Measurements from ENCODE around the gene TCN1. TPM values are rescaled to one million over a fixed set of nuclear protein-coding genes. Genes with fewer than 3 reads are reported as not detected.
"Not testable (repeated sequence)": the region's sequence is repeated elsewhere in the genome, so short reads cannot be mapped to it uniquely, and the experiment has no call there.

Gene TCN1
- total RNA-seq = not detected in 2 replicates

- no peak for DNase-seq
- H3K36me3 Mint-ChIP-seq (ENCODE audit: low read depth) = no peaks in the 10 kb centered on the region
- intact Hi-C loops (cut with micrococcal nuclease) = no loop called here
- H3K9me3 Mint-ChIP-seq = peaks cover 8% of the 10 kb centered on the region
- H3K4me1 Mint-ChIP-seq = no peaks in the 10 kb centered on the region
- H3K27me3 Mint-ChIP-seq = peaks cover 9% of the 10 kb centered on the region
- H3K4me3 Mint-ChIP-seq = no peak within 1 kb of the TSS
- no peak within 1 kb of the TSS for H3K27ac Mint-ChIP-seq
These were observed at the start of gene TCN1 for GRCh38 chr11:59866397-59866796. TCN1 (minus strand) TSS chr11:59866487; CDS start chr11:59866470, 17 bp downstream.

GRCh38 chr11:59903569-59903968, 37.3 kb upstream of the TCN1 start:
- H3K36me3 Mint-ChIP-seq (ENCODE audit: low read depth); H3K9me3 Mint-ChIP-seq; H3K4me1 Mint-ChIP-seq; intact Hi-C loops (cut with micrococcal nuclease); H3K4me3 Mint-ChIP-seq; DNase-seq; H3K27ac Mint-ChIP-seq; H3K27me3 Mint-ChIP-seq: not testable (repeated sequence)

GRCh38 chr11:59901306-59901705, 35.0 kb upstream of the TCN1 start:
- no peak for DNase-seq
- H3K9me3 Mint-ChIP-seq = no peaks in the 10 kb centered on the region
- H3K4me3 Mint-ChIP-seq = no peak overlapping the region
- no peaks in the 10 kb centered on the region for H3K4me1 Mint-ChIP-seq
- intact Hi-C loops (cut with micrococcal nuclease) = no loop called here
- no peaks in the 10 kb centered on the region for H3K36me3 Mint-ChIP-seq (ENCODE audit: low read depth)
- H3K27me3 Mint-ChIP-seq = no peaks in the 10 kb centered on the region
- H3K27ac Mint-ChIP-seq = no peak overlapping the region

GRCh38 chr11:59900366-59901126, 34.3 kb upstream of the TCN1 start:
- Mint-ChIP-seq H3K36me3 (ENCODE audit: low read depth) (no peaks in the 10 kb centered on the region), H3K4me1 (no peaks in the 10 kb centered on the region), H3K27me3 (no peaks in the 10 kb centered on the region), H3K27ac (no peak overlapping the region), H3K4me3 (no peak overlapping the region), H3K9me3 (no peaks in the 10 kb centered on the region)
- intact Hi-C loops (cut with micrococcal nuclease) = no loop called here
- no peak for DNase-seq

- Mint-ChIP-seq H3K36me3 (ENCODE audit: low read depth) (no peaks in the 10 kb centered on the region), H3K4me1 (no peaks in the 10 kb centered on the region), H3K9me3 (no peaks in the 10 kb centered on the region), H3K4me3 (no peak overlapping the region), H3K27ac (no peak overlapping the region), H3K27me3 (no peaks in the 10 kb centered on the region)
- intact Hi-C loops (cut with micrococcal nuclease) = no loop called here
- no peak for DNase-seq
These were observed 33.2 kb upstream of the TCN1 start for GRCh38 chr11:59899532-59899931.

GRCh38 chr11:59898650-59899049, 32.4 kb upstream of the TCN1 start:
- DNase-seq = no peak
- Mint-ChIP-seq H3K27me3 (no peaks in the 10 kb centered on the region), H3K9me3 (no peaks in the 10 kb centered on the region), H3K4me1 (no peaks in the 10 kb centered on the region), H3K27ac (no peak overlapping the region), H3K4me3 (no peak overlapping the region), H3K36me3 (ENCODE audit: low read depth) (no peaks in the 10 kb centered on the region)
- intact Hi-C loops (cut with micrococcal nuclease) = no loop called here

GRCh38 chr11:59898046-59898445, 31.8 kb upstream of the TCN1 start:
- H3K36me3 Mint-ChIP-seq (ENCODE audit: low read depth) = no peaks in the 10 kb centered on the region
- H3K4me3 Mint-ChIP-seq = no peak overlapping the region
- DNase-seq = no peak
- intact Hi-C loops (cut with micrococcal nuclease) = no loop called here
- H3K27me3 Mint-ChIP-seq = peaks cover 2% of the 10 kb centered on the region
- no peaks in the 10 kb centered on the region for H3K4me1 Mint-ChIP-seq
- H3K9me3 Mint-ChIP-seq = no peaks in the 10 kb centered on the region
- H3K27ac Mint-ChIP-seq = no peak overlapping the region

- no peaks in the 10 kb centered on the region for H3K36me3 Mint-ChIP-seq (ENCODE audit: low read depth)
- H3K4me3 Mint-ChIP-seq = no peak overlapping the region
- no peaks in the 10 kb centered on the region for H3K4me1 Mint-ChIP-seq
- peaks cover 2% of the 10 kb centered on the region for H3K27me3 Mint-ChIP-seq
- DNase-seq = no peak
- no peak overlapping the region for H3K27ac Mint-ChIP-seq
- H3K9me3 Mint-ChIP-seq = peaks cover 11% of the 10 kb centered on the region
- intact Hi-C loops (cut with micrococcal nuclease) = no loop called here
These were observed 28.3 kb upstream of the TCN1 start for GRCh38 chr11:59894616-59895015.

GRCh38 chr11:59891781-59892181, 25.5 kb upstream of the TCN1 start:
- no peak overlapping the region for H3K27ac Mint-ChIP-seq
- H3K4me3 Mint-ChIP-seq = no peak overlapping the region
- no peaks in the 10 kb centered on the region for H3K36me3 Mint-ChIP-seq (ENCODE audit: low read depth)
- H3K4me1 Mint-ChIP-seq = no peaks in the 10 kb centered on the region
- H3K9me3 Mint-ChIP-seq = peaks cover 25% of the 10 kb centered on the region
- peaks cover 2% of the 10 kb centered on the region for H3K27me3 Mint-ChIP-seq
- DNase-seq = no peak
- intact Hi-C loops (cut with micrococcal nuclease) = no loop called here

- DNase-seq; intact Hi-C loops (cut with micrococcal nuclease); H3K36me3 Mint-ChIP-seq (ENCODE audit: low read depth); H3K4me3 Mint-ChIP-seq; H3K27me3 Mint-ChIP-seq; H3K4me1 Mint-ChIP-seq; H3K27ac Mint-ChIP-seq: not testable (repeated sequence)
- peaks cover 29% of the 10 kb centered on the region for H3K9me3 Mint-ChIP-seq
These were observed 20.9 kb upstream of the TCN1 start for GRCh38 chr11:59887156-59887555.

GRCh38 chr11:59883597-59883996, 17.3 kb upstream of the TCN1 start:
- no peak for DNase-seq
- intact Hi-C loops (cut with micrococcal nuclease) = no loop called here
- Mint-ChIP-seq H3K4me3 (no peak overlapping the region), H3K36me3 (ENCODE audit: low read depth) (no peaks in the 10 kb centered on the region), H3K9me3 (peaks cover 8% of the 10 kb centered on the region), H3K4me1 (no peaks in the 10 kb centered on the region), H3K27ac (no peak overlapping the region), H3K27me3 (peaks cover 6% of the 10 kb centered on the region)

- Mint-ChIP-seq H3K27me3 (peaks cover 15% of the 10 kb centered on the region), H3K4me1 (no peaks in the 10 kb centered on the region), H3K27ac (no peak overlapping the region), H3K36me3 (ENCODE audit: low read depth) (no peaks in the 10 kb centered on the region), H3K9me3 (no peaks in the 10 kb centered on the region), H3K4me3 (no peak overlapping the region)
- DNase-seq = no peak
- intact Hi-C loops (cut with micrococcal nuclease) = no loop called here
These were observed 13.3 kb upstream of the TCN1 start for GRCh38 chr11:59879567-59879966.

GRCh38 chr11:59878575-59878974, 12.3 kb upstream of the TCN1 start, which contains the start of gene OOSP3:
OOSP3 (plus strand) TSS chr11:59878782; CDS start chr11:59878809, 27 bp downstream.
- Mint-ChIP-seq H3K27ac (no peak within 1 kb of the TSS), H3K9me3 (no peaks in the 10 kb centered on the region), H3K27me3 (peaks cover 15% of the 10 kb centered on the region), H3K4me3 (no peak within 1 kb of the TSS), H3K36me3 (ENCODE audit: low read depth) (no peaks in the 10 kb centered on the region), H3K4me1 (no peaks in the 10 kb centered on the region)
- DNase-seq = no peak
- intact Hi-C loops (cut with micrococcal nuclease) = no loop called here

GRCh38 chr11:59877784-59878183, 11.5 kb upstream of the TCN1 start:
- Mint-ChIP-seq H3K4me1 (no peaks in the 10 kb centered on the region), H3K4me3 (no peak overlapping the region), H3K9me3 (no peaks in the 10 kb centered on the region), H3K36me3 (ENCODE audit: low read depth) (no peaks in the 10 kb centered on the region), H3K27ac (no peak overlapping the region), H3K27me3 (peaks cover 15% of the 10 kb centered on the region)
- intact Hi-C loops (cut with micrococcal nuclease) = no loop called here
- DNase-seq = no peak

- Mint-ChIP-seq H3K27ac (no peak overlapping the region), H3K9me3 (no peaks in the 10 kb centered on the region), H3K4me1 (no peaks in the 10 kb centered on the region), H3K4me3 (no peak overlapping the region), H3K36me3 (ENCODE audit: low read depth) (no peaks in the 10 kb centered on the region), H3K27me3 (peaks cover 15% of the 10 kb centered on the region)
- DNase-seq = no peak
- intact Hi-C loops (cut with micrococcal nuclease) = no loop called here
These were observed 11.0 kb upstream of the TCN1 start for GRCh38 chr11:59877325-59877724.

Measured in activated CD4-positive, alpha-beta T cell treated with anti-CD3 and anti-CD28 coated beads, Interleukin-2, amount 10 ng/mL, durations not matched to agents 24 days and 14 days (primary cell).